HG02610 (cell line): ENCODE measurements around the gene PLEKHA4.
A peak's percentile ranks its signal among the peaks of the same experiment; 100 is the strongest.
"Not testable (repeated sequence)": the region's sequence is repeated elsewhere in the genome, so short reads cannot be mapped to it uniquely, and the experiment has no call there.

Source experiments
- ATAC-seq: cut with Tn5 transposase; IDR thresholded peaks from one replicate; pipeline ENCODE4 v1.9.1; 2021; ENCODE audit warnings: mild to moderate bottlenecking, moderate library complexity; ENCODE audit not compliant: unreplicated experiment

PLEKHA4 gene

GRCh38 chr19:48802623-48803022 lies 65.8 kb downstream of the PLEKHA4 start:
- ATAC-seq: no peak

GRCh38 chr19:48799358-48800300 lies 68.8 kb downstream of the PLEKHA4 start:
- ATAC-seq: no peak

GRCh38 chr19:48798937-48799336 lies 69.5 kb downstream of the PLEKHA4 start:
- ATAC-seq: no peak

- no peak for ATAC-seq
Measured at GRCh38 chr19:48797103-48797502, 71.3 kb downstream of the PLEKHA4 start.

- ATAC-seq: no peak
Measured at GRCh38 chr19:48796298-48797083, 71.9 kb downstream of the PLEKHA4 start.

- ATAC-seq: no peak
Measured at GRCh38 chr19:48795685-48796070, 72.7 kb downstream of the PLEKHA4 start.

- peak; percentile 79 for ATAC-seq
Measured at GRCh38 chr19:48795055-48795684, 73.2 kb downstream of the PLEKHA4 start.

GRCh38 chr19:48794291-48794690 lies 74.1 kb downstream of the PLEKHA4 start:
- no peak for ATAC-seq

GRCh38 chr19:48793271-48793670 lies 75.1 kb downstream of the PLEKHA4 start:
- no peak for ATAC-seq

- ATAC-seq: not testable (repeated sequence)
Measured at GRCh38 chr19:48787331-48787730, 81.1 kb downstream of the PLEKHA4 start.
